ENCODE measurements around the gene TAS2R16.

The TAS2R16 gene

DNA sequence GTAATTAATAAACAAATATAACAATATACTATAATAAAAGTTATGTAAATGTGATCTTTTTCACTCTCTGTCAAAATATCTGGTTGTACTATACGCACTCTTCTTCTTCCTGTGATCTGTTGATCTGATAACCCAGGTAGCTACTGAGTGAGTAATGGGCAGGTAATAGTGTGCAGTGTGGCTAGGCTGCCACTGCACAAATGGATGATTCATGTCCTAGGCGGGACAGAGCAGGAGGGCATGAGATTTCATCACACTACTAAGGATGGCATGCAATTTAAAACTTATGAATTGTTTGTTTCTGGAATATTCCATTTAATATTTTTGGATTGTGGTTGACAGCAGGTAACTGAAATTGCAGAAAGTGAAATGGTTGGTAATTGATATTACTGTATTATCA lies 44.5 kb downstream of the TAS2R16 start:
- TF ChIP-seq, protein P1, sequence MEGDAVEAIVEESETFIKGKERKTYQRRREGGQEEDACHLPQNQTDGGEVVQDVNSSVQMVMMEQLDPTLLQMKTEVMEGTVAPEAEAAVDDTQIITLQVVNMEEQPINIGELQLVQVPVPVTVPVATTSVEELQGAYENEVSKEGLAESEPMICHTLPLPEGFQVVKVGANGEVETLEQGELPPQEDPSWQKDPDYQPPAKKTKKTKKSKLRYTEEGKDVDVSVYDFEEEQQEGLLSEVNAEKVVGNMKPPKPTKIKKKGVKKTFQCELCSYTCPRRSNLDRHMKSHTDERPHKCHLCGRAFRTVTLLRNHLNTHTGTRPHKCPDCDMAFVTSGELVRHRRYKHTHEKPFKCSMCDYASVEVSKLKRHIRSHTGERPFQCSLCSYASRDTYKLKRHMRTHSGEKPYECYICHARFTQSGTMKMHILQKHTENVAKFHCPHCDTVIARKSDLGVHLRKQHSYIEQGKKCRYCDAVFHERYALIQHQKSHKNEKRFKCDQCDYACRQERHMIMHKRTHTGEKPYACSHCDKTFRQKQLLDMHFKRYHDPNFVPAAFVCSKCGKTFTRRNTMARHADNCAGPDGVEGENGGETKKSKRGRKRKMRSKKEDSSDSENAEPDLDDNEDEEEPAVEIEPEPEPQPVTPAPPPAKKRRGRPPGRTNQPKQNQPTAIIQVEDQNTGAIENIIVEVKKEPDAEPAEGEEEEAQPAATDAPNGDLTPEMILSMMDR (IDR thresholded peaks at IDR 0.05; ENCODE audit: borderline replicate concordance, insufficient read depth, low read depth, low read length): no peak
- H3K4me3 ChIP-seq (ENCODE audit: low read depth, low read length): no peak overlapping the region

DNA sequence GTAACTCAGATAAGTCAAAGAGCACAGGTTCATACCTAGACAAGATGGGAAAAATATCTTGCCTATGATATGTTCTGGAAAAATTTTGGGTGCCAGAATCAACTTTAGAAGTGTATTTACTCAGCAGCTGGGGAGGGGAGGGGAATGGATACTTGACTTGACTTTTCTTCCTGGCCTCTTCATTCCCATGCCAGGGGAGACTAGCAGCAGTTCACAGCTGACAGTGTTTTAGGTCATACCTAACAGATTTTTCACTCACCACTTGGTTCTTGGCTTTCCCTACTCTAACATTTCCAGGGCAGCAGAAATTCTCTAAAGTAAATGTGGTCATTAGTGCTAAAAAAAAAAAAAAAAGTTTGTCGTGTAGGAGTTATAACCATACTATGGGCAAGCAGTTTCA lies 46.3 kb downstream of the TAS2R16 start:
- TF ChIP-seq, protein P1 (IDR thresholded peaks at IDR 0.05; ENCODE audit: borderline replicate concordance, insufficient read depth, low read depth, low read length): no peak
- no peak overlapping the region for H3K4me3 ChIP-seq (ENCODE audit: low read depth, low read length)

Data from GM12875 (cell line).